H9 (cell line): ENCODE results near the gene CMYA5. TPM values are rescaled to one million over a fixed set of nuclear protein-coding genes. Genes with fewer than 3 reads are reported as not detected.

ENCODE experiments used
- DNase-seq: peaks from one replicate; pipeline ENCODE4 v3.0.0-alpha.2; 2017
- H2AFZ ChIP-seq: one replicate; pipeline ENCODE4 v1.6.1; 2013; ENCODE audit warnings: mild to moderate bottlenecking, low read length, control low read depth, moderate library complexity
- H2AK5ac ChIP-seq: 2 replicates; pipeline ENCODE4 v1.6.1; 2013; ENCODE audit warnings: low read length, control low read depth, mixed read lengths; ENCODE audit not compliant: insufficient read length
- H2BK120ac ChIP-seq: one replicate; pipeline ENCODE4 v1.6.1; 2013; ENCODE audit warnings: low read depth, mild to moderate bottlenecking, low read length, control low read depth, inconsistent platforms; ENCODE audit not compliant: poor library complexity, severe bottlenecking
- H2BK12ac ChIP-seq: 2 replicates; pipeline ENCODE4 v1.6.1; 2013; ENCODE audit warnings: low read length, control low read depth, mixed read lengths, low read depth; ENCODE audit not compliant: insufficient read length
- H2BK15ac ChIP-seq: 2 replicates; pipeline ENCODE4 v1.6.1; 2013; ENCODE audit warnings: low read depth, low read length, control low read depth
- H2BK20ac ChIP-seq: one replicate; pipeline ENCODE4 v1.6.1; 2013; ENCODE audit warnings: low read depth, mild to moderate bottlenecking, low read length, control low read depth, inconsistent platforms; ENCODE audit not compliant: poor library complexity, severe bottlenecking
- H2BK5ac ChIP-seq: 2 replicates; pipeline ENCODE4 v1.6.1; 2013; ENCODE audit warnings: low read length, control low read depth, mixed read lengths; ENCODE audit not compliant: insufficient read length
- H3K14ac ChIP-seq: 2 replicates; pipeline ENCODE4 v1.6.1; 2013; ENCODE audit warnings: low read length, control low read depth; ENCODE audit not compliant: insufficient read depth
- H3K18ac ChIP-seq: 2 replicates; pipeline ENCODE4 v1.6.1; 2013; ENCODE audit warnings: low read depth, mild to moderate bottlenecking, mixed read lengths, low read length, control low read depth; ENCODE audit not compliant: insufficient read length
- H3K23ac ChIP-seq: 2 replicates; pipeline ENCODE4 v1.6.1; 2013; ENCODE audit warnings: low read length, control low read depth, mixed read lengths, low read depth; ENCODE audit not compliant: insufficient read length
- H3K23me2 ChIP-seq: 2 replicates; pipeline ENCODE4 v1.6.1; 2013; ENCODE audit warnings: low read depth, mild to moderate bottlenecking, mixed read lengths, low read length, control low read depth; ENCODE audit not compliant: insufficient read length, poor library complexity, severe bottlenecking
- H3K27ac ChIP-seq: 2 replicates; pipeline ENCODE4 v1.5.1; 2013; ENCODE audit warnings: low read length, control low read depth, mixed read lengths, low read depth; ENCODE audit not compliant: insufficient read length
- H3K27me3 ChIP-seq: 2 replicates; pipeline ENCODE4 v1.6.1; 2013; ENCODE audit warnings: low read length, control low read depth, inconsistent platforms; ENCODE audit not compliant: insufficient read depth
- H3K4ac ChIP-seq: 2 replicates; pipeline ENCODE4 v1.6.1; 2013; ENCODE audit warnings: low read depth, mild to moderate bottlenecking, control low read depth, inconsistent platforms, low read length, moderate library complexity
- H3K4me1 ChIP-seq: 2 replicates; pipeline ENCODE4 v1.6.1; 2013; ENCODE audit warnings: low read length, control low read depth, inconsistent platforms; ENCODE audit not compliant: insufficient read depth
- H3K4me2 ChIP-seq: 2 replicates; pipeline ENCODE4 v1.6.1; 2013; ENCODE audit warnings: low read length, control low read depth, mixed read lengths; ENCODE audit not compliant: insufficient read length, insufficient read depth
- H3K56ac ChIP-seq: 2 replicates; pipeline ENCODE4 v1.6.1; 2013; ENCODE audit warnings: low read depth, mild to moderate bottlenecking, mixed read lengths, low read length, control low read depth; ENCODE audit not compliant: insufficient read length
- H3K79me1 ChIP-seq: 2 replicates; pipeline ENCODE4 v1.6.1; 2013; ENCODE audit warnings: low read depth, mild to moderate bottlenecking, moderate library complexity, low read length, control low read depth, inconsistent platforms; ENCODE audit not compliant: insufficient read depth, poor library complexity, severe bottlenecking
- H3K79me2 ChIP-seq: 2 replicates; pipeline ENCODE4 v1.6.1; 2013; ENCODE audit warnings: low read length, control low read depth, inconsistent platforms; ENCODE audit not compliant: insufficient read depth
- H3K9ac ChIP-seq: 2 replicates; pipeline ENCODE4 v1.6.1; 2013; ENCODE audit warnings: low read length, control low read depth, mixed read lengths; ENCODE audit not compliant: insufficient read length; ENCODE audit errors: extremely low read depth
- H3K9me3 ChIP-seq: one replicate; pipeline ENCODE4 v1.6.1; 2013; ENCODE audit warnings: low read depth, low read length, inconsistent platforms; ENCODE audit not compliant: control insufficient read depth
- H3T11ph ChIP-seq: one replicate; pipeline ENCODE4 v1.6.1; 2013; ENCODE audit warnings: mild to moderate bottlenecking, low read length, control low read depth, inconsistent platforms
- H4K20me1 ChIP-seq: one replicate; pipeline ENCODE4 v1.6.1; 2013; ENCODE audit not compliant: control insufficient read depth, insufficient read length, insufficient read depth
- H4K5ac ChIP-seq: 2 replicates; pipeline ENCODE4 v1.6.1; 2013; ENCODE audit warnings: low read depth, mild to moderate bottlenecking, mixed read lengths, low read length, control low read depth; ENCODE audit not compliant: insufficient read length
- H4K8ac ChIP-seq: replicated peaks from 2 replicates; pipeline ENCODE4 v1.6.1; 2013; ENCODE audit warnings: low read length, control low read depth, mixed read lengths, low read depth; ENCODE audit not compliant: insufficient read length
- H4K91ac ChIP-seq: 2 replicates; pipeline ENCODE4 v1.6.1; 2013; ENCODE audit warnings: low read depth, mild to moderate bottlenecking, moderate library complexity, mixed read lengths, low read length, control low read depth; ENCODE audit not compliant: insufficient read length
- H3K27ac Mint-ChIP-seq, 3 experiments: 2 replicates in 2 of 3; 3 replicates in 1 of 3; pipeline ENCODE4 v1.8.0; 2020 to 2021; ENCODE audit warnings: mixed read lengths in 3 of 3, mild to moderate bottlenecking in 1 of 3, moderate library complexity in 1 of 3
- H3K27me3 Mint-ChIP-seq: 2 replicates; pipeline ENCODE4 v1.8.0; 2021; ENCODE audit warnings: low read depth, mild to moderate bottlenecking, moderate library complexity, mixed read lengths
- H3K36me3 Mint-ChIP-seq, 3 experiments: 2 replicates in 2 of 3; 3 replicates in 1 of 3; pipeline ENCODE4 v1.8.0; 2020 to 2021; ENCODE audit warnings: low read depth in 3 of 3, mixed read lengths in 3 of 3; ENCODE audit not compliant: insufficient read depth in 1 of 3
- H3K4me1 Mint-ChIP-seq, 2 experiments: 2 replicates each; pipeline ENCODE4 v1.8.0; 2020; ENCODE audit warnings: mixed read lengths in 2 of 2
- H3K4me3 Mint-ChIP-seq, 2 experiments: 2 replicates in 1 of 2; 3 replicates in 1 of 2; pipeline ENCODE4 v1.8.0; 2020 to 2021; ENCODE audit warnings: mild to moderate bottlenecking in 2 of 2, mixed read lengths in 2 of 2, moderate library complexity in 1 of 2
- H3K9me3 Mint-ChIP-seq, 2 experiments: 2 replicates in 1 of 2; 3 replicates in 1 of 2; pipeline ENCODE4 v1.8.0; 2020; ENCODE audit warnings: mild to moderate bottlenecking in 2 of 2, mixed read lengths in 2 of 2, moderate library complexity in 1 of 2
- total RNA-seq: library from RNA; stranded (reverse); gene quantifications from 2 replicates; pipeline ENCODE4 v1.2.1, GENCODE V29; 2021
- TF ChIP-seq, protein P1 (sequence below): fragments of 200-600 bp; sonication (generic); conservative IDR thresholded peaks from 3 replicates; pipeline ENCODE4 v1.8.0; 2021; ENCODE audit warnings: antibody characterized with exemption, mild to moderate bottlenecking

Gene CMYA5
- total RNA-seq, 1 experiment from 2014 or later, result 1.8 TPM

GRCh38 chr5:79712741-79713140, 23.1 kb downstream of the CMYA5 start:
- H4K8ac ChIP-seq, result no peak overlapping the region
- no peak overlapping the region for H2BK20ac ChIP-seq
- no peaks in the 10 kb centered on the region for H4K20me1 ChIP-seq
- H3T11ph ChIP-seq, result no peak overlapping the region
- H3K4ac ChIP-seq, result no peak overlapping the region
- H4K5ac ChIP-seq, result no peak overlapping the region
- no peak overlapping the region for H3K27ac Mint-ChIP-seq
- H3K79me2 ChIP-seq, result no peaks in the 10 kb centered on the region
- no peaks in the 10 kb centered on the region for H3K27me3 ChIP-seq
- no peaks in the 10 kb centered on the region; a peak in 1 of 5 replicates for H3K9me3 Mint-ChIP-seq
- no peak overlapping the region for H3K23ac ChIP-seq
- H3K4me1 ChIP-seq, result no peaks in the 10 kb centered on the region
- H2AFZ ChIP-seq, result no peak overlapping the region
- no peak overlapping the region for H3K27ac ChIP-seq
- DNase-seq, result no peak
- no peak overlapping the region for H3K4me2 ChIP-seq
- no peaks in the 10 kb centered on the region for H3K79me1 ChIP-seq
- TF ChIP-seq, protein P1, sequence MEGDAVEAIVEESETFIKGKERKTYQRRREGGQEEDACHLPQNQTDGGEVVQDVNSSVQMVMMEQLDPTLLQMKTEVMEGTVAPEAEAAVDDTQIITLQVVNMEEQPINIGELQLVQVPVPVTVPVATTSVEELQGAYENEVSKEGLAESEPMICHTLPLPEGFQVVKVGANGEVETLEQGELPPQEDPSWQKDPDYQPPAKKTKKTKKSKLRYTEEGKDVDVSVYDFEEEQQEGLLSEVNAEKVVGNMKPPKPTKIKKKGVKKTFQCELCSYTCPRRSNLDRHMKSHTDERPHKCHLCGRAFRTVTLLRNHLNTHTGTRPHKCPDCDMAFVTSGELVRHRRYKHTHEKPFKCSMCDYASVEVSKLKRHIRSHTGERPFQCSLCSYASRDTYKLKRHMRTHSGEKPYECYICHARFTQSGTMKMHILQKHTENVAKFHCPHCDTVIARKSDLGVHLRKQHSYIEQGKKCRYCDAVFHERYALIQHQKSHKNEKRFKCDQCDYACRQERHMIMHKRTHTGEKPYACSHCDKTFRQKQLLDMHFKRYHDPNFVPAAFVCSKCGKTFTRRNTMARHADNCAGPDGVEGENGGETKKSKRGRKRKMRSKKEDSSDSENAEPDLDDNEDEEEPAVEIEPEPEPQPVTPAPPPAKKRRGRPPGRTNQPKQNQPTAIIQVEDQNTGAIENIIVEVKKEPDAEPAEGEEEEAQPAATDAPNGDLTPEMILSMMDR, result no peak
- H2AK5ac ChIP-seq, result no peak overlapping the region
- no peaks in the 10 kb centered on the region for H3K36me3 Mint-ChIP-seq
- H2BK15ac ChIP-seq, result no peak overlapping the region
- no peaks in the 10 kb centered on the region for H3K9me3 ChIP-seq
- H4K91ac ChIP-seq, result no peak overlapping the region
- H3K4me3 Mint-ChIP-seq, result no peak overlapping the region
- H3K14ac ChIP-seq, result no peak overlapping the region
- no peaks in the 10 kb centered on the region for H3K23me2 ChIP-seq
- no peak overlapping the region for H3K9ac ChIP-seq
- H2BK120ac ChIP-seq, result no peak overlapping the region
- no peak overlapping the region for H2BK12ac ChIP-seq
- H3K56ac ChIP-seq, result no peak overlapping the region
- H3K18ac ChIP-seq, result no peak overlapping the region
- H3K27me3 Mint-ChIP-seq, result no peaks in the 10 kb centered on the region
- no peak overlapping the region for H2BK5ac ChIP-seq
- no peaks in the 10 kb centered on the region for H3K4me1 Mint-ChIP-seq
